ENCODE data around the gene HYAL1. TPM values are rescaled to one million over a fixed set of nuclear protein-coding genes. Genes with fewer than 3 reads are reported as not detected.

The HYAL1 gene
- total RNA-seq, 1 donor from 2014 or later = 19.4 TPM

DNA sequence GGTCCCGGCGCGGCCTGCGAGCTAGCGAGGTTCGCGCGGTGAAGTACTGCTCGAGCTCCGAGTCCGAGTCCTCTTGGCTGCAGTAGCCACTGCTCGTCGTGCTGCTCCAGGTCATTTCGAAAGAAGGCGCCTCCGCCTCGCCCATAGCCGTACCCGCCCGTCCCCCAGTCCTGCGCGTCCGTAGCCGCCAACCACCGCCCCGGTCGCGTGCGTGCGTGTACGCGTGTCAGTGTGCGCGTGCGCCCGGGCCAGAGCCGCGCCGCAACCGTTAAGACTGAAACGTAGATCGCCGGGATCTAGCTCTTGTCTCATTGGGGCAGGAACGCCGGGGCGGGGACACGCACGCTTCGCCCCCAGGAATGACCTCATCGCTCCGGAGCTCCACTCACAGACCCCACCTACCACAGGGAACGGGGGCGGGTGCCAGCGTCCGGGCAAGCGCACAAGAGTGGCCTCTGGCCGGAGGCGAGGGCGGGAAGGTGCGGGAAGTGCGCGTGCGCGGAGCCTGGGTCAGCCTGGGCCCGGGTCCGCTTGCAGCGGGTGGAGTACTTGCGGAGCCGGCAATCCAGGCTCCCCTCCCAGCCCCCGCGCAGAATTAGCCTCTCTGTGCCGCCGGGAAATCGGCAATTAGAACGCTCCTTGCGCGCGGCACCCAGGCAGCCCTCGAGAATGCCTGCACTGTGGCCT, 33.9 kb upstream of the HYAL1 start:
- intact Hi-C loops (cut with DNase I) = no loop called here
- ATAC-seq = peak; percentile 92
- peak; percentile 100 for DNase-seq (ENCODE audit: low spot score)

DNA sequence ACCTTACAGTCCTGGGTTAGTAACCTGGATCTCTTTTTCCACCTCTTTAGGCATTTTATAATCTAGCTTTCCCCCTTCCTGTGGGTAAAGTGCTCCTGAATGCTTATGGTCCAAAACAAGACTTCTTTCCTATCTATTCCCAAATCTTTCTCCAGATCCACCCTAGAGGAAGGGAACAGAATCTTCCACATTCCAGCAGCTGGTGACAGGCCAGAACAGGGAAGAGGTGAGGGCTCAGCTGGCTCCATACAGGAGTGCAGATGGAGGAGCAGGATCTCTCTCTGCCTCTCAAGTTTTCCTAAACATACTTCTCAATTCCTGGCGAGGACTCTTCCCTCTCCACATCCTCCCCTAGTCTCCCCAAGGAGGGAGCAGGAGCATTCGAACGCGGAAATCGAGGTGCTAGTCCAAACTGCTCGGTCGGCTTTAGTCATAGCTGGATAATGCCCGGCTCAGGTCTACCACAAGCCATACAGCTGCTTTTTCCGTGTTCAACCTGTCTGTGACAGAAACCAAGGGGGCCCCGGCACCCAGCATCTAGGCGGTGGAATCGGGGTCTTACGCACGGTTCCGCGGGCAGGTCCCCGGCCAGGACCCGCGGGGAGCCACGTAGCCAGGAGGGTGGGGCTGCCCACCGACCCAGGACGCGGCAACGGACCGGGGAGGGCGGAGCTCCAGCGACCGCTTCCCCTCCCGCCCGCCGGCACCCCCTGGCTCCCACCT, 33.2 kb upstream of the HYAL1 start:
- intact Hi-C loops (cut with DNase I) = no loop called here
- ATAC-seq (no peak), DNase-seq (ENCODE audit: low spot score) (no peak)

DNA sequence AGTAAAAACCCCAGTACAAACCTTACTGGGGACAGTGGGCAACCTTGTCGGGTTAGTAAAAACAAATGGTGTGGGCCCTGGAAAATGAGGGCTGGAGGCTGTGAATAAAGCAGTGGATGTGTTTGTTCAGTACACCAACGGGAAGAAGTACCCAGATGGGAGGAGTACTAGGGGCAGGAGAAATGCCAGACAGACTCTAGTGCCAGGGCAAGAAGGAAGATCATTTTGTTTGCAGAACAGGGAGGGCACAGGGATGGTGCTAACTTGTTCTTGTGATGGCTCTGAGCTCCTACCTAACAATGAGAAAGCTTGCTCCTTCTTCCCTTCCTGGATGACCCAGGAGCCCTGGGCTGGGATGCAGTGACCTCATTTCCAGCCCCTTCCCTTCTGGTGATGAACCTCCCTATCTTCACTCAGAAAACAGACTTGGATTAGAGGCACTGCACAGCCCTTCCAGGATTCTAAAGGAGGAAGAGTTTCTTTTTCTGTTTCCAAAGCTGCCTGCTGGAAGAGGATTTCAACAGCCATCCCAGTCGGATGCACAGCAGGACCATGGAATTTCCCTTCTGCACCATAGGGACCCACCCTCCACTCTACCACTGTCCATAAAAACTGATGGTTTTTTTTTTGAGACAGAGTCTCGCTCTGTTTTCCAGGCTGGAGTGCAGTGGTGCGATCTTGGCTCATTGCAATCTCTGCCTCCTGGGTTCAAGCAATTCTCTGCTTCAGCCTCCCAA, 31.1 kb upstream of the HYAL1 start:
- intact Hi-C loops (cut with DNase I) = no loop called here
- ATAC-seq (no peak), DNase-seq (ENCODE audit: low spot score) (no peak)

DNA sequence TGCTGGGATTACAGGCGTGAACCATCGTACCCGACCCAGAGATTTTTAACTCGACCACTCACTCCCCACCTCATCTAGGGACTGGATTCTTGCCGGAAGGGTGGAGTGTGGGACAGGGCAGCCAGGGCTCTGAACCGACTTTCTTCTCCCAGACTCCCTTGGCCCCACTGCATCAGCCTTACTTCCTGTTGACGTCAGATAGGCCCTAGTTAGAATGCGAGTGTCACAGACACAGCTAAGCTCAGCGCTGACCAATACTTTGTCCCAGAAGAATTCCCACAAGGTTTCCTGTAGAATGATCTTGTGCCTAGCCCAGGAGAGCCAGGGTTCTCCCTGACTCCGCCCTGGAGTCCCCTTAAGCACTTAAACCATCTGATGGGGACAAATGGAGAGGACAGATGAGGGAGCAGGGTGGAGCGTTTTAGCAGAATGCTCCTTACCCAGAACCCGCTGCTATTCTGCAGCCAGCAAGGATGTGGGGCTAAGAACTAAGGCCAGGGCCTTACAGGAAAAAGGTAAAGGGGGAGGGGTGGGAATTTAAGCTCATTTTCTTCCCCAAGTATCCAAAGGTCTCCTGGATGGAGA, 30.5 kb upstream of the HYAL1 start:
- intact Hi-C loops (cut with DNase I) = no loop called here
- DNase-seq (ENCODE audit: low spot score) (peak; percentile 72), ATAC-seq (peak; percentile 9)

DNA sequence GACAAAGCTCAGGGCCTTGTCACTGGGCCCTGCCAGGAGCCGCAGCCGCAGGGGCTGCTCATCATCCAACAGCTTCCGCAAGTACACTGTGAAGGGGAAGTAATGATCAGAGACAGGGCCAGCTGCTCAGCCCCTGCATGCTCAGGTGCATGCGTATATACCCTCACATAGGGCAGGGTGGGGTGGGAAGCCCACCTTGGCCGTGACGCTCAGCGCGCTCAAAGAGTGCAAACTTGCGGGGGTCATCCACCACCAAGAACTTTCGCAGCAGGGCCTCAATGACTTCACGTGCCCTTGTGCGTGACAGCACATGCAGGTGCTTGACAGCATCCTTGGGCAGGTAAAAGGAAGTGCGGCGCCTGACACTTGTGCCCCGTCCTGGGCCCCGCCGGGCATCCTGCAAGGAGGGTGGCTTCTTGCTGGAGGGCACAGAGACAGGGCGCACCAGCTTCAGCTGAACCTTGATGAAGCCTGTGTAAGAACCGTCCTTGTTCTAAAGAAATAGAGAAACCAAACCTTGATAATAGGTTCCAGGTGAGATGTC, 28.1 kb upstream of the HYAL1 start:
- no peak for DNase-seq (ENCODE audit: low spot score)
- intact Hi-C loops (cut with DNase I) = no loop called here

GRCh38 chr3:50330330-50330729, 27.0 kb upstream of the HYAL1 start:
- intact Hi-C loops (cut with DNase I) = no loop called here
- ATAC-seq = no peak
- DNase-seq (ENCODE audit: low spot score) = no peak

More for the DNA sequence above, 28.1 kb upstream of the HYAL1 start:
- ATAC-seq = no peak

DNA sequence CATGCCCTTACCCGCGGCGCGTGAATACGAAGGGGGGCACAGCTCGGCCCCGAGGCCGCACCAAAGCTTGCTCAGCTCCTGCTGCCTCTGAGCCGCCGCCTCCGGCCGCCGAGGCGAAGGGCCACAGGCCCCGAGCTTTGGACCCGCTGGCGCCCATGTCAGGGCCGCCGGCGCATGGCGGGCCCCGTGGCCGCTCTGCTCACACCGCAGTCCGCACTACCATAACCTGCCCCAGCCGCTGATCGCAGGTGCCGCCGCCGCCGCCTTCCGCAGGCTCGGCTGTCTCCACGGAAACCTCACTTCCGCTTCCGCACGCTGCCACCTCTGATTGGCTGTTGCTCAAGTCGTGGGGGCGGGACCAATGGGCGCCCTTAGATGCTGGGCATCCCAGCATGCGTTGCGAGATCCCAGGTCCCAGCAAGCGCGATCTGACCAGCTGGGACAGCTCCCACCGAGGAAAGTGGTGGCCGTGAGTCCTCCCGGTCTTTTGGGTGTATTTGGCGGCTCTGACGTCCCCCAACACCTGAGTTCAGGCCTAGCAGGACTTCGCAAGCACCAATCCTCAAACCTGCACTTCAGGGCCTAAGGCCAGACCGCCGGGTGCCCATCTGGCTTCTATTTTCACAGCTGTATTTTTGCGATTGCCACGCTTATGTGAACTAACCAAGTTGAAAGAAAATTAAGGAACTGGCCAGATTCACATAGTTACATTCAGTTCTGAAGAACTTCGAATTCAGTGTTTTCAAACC, 24.7 kb upstream of the HYAL1 start, which contains the start of gene TUSC2:
Gene TUSC2, minus strand, starts transcription at position 281 of the 749 bp plus-strand sequence. Its CDS starts 124 bp downstream, at position 157.
- peak; percentile 98 for DNase-seq (ENCODE audit: low spot score)
- ATAC-seq = peak; percentile 91
- intact Hi-C loops (cut with DNase I) = no loop called here

DNA sequence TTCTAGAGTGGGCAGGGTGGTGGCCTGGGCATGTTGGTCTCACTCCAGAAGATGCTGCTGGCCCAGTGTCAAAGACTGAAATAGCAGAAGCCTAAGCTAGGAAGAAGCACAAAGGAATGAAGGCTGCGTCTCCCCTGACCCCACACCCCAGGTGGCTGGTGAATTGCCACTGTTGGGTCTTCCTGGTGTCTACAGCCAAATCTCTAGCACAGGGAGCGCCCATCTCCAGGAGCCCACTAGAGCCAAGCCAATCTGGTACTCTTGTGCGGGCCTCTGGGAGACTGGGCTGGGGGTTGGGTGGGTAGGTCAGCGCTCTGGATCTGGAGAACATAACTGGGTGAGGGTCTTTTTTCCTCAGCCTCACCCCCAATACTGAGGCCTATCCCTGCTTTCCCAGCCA, 23.8 kb upstream of the HYAL1 start:
- DNase-seq (ENCODE audit: low spot score) (no peak), ATAC-seq (no peak)
- intact Hi-C loops (cut with DNase I) = no loop called here

- no peak for ATAC-seq
- DNase-seq (ENCODE audit: low spot score) = no peak
- intact Hi-C loops (cut with DNase I) = no loop called here
Observed at GRCh38 chr3:50326182-50326541, 22.8 kb upstream of the HYAL1 start.

GRCh38 chr3:50325497-50326181, 22.3 kb upstream of the HYAL1 start:
- intact Hi-C loops (cut with DNase I) = no loop called here
- DNase-seq (ENCODE audit: low spot score) (no peak), ATAC-seq (no peak)

GRCh38 chr3:50325113-50325480, 21.7 kb upstream of the HYAL1 start:
- DNase-seq (ENCODE audit: low spot score) = no peak
- intact Hi-C loops (cut with DNase I) = no loop called here
- no peak for ATAC-seq

DNA sequence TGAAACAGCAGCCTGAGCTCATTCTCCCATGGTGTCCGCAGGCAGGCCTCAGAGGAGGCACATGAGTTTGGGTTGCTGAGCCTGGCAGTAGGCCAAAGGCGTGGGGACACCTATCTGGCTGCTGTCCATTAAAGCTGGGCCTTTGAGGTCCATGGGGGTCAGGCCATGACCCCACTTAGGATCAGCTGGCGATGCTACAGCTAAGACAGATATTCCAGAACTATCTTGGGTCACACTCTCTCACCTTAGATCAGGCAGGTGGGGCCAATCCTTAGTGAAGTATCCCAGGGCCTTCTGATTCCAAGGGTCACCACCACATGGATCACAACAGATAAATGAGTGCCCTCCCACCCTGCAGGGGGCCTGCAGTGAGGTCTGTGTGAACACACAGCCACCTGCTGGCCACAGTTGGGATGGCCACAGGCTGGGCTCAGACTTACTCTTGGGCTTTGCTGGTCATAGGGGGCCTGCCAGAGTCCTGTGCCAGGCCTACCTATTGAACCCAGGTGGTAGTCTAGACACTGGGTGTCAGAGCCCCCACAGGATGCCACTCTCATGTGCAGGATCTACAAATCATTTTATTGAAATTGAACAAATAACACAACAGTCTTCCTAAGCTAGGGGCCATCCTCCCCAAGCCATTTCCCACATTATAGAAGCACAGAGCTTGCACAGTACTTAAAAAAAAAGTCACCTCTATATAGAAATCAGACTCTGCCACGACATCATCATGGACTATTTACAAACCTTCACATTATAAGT, 21.2 kb upstream of the HYAL1 start:
- intact Hi-C loops (cut with DNase I) = no loop called here
- DNase-seq (ENCODE audit: low spot score) (peak; percentile 85), ATAC-seq (no peak)

DNA sequence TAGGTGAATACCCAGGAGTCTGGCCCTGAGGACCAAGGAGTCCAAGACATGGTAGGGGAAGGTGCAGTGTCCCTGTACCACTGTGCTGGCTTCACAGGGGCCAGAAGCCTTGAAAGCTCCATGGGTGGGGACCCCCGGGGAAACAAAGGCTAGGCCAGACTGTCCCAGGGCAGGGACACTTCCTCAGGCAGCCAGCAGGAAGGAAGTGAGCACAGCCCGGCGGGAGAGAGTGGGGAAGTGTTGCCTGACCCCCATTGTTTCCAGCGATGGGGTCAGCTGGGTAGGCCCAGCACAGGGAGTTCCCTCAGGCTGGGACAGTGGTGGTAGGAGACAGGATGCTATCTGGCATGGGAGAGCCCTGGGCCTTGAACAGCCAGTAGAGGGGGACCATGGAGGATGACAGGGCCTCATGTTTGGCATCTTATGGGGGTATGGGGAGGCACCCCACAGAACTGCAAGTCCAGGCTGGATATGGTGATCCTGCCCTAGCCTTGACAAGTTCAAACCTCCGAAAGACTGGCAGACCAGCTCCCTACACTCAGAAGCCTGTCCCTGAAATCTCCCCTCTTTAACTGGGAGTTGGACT, 20.3 kb upstream of the HYAL1 start:
- ATAC-seq = no peak
- intact Hi-C loops (cut with DNase I) = no loop called here
- no peak for DNase-seq (ENCODE audit: low spot score)

GRCh38 chr3:50323092-50323600, 19.8 kb upstream of the HYAL1 start:
- DNase-seq (ENCODE audit: low spot score) (no peak), ATAC-seq (no peak)
- intact Hi-C loops (cut with DNase I) = no loop called here

DNA sequence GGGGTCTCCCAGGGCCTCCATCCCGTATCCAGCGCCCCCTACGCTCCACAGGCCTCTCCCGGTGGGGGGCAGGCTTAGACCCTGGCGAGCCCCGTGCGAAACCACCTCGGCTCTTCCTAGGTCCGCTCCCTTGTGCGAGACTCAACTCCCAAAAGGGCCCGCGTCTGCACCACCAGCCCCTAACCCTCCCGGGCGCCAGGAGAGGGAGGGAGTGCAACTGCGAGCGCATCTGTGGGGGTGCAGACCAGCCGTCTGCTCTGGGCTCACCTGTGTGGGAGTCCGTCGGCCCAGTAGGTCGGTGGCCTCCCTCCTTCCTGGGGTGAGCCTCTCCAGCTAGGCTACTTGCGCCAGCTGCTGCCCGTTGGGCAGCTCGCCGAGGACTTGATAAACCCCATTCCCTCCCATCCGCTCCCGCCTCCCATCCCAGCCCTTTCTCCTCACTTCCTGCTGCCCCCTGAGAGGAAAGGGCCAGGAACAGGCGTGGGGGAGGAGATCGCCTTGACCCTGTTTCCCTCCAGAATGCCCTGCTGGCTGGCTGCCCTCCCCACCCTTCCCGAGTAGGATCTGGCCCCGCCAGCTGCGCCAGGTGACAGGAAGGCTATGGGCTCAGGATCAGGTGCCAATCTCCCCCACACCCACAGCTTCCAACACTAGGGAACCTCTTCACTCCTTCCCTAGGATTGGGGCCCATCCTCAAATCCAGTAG, 19.2 kb upstream of the HYAL1 start, which contains the start of gene HYAL2:
Gene HYAL2, minus strand, starts transcription at position 360 of the 706 bp plus-strand sequence. CDS start 2,256 bp downstream, outside the sequence.
- ATAC-seq = peak; percentile 8

DNA sequence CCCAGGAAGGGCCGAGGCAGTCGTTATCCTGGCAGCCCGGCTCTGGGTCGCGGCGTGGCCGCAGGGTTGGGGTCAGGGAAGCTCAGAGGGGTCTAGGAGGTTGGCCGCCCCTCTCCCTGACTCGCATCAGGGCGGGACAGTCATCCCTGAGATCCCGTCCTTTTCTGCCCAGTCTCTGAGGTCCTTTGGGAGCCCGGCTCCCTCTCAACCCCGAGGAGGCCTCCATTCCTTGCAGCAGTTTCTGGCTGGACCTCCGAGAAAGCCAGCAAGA, 18.7 kb upstream of the HYAL1 start:
- DNase-seq (ENCODE audit: low spot score) = no peak
- intact Hi-C loops (cut with DNase I) = no loop called here
- no peak for ATAC-seq

More for the DNA sequence above, 19.2 kb upstream of the HYAL1 start, which contains the start of gene HYAL2:
- intact Hi-C loops (cut with DNase I) = no loop called here
- DNase-seq (ENCODE audit: low spot score) = peak; percentile 81
